Peyer's patch (tissue), 4 donors: ENCODE measurements around the gene CYB561D2. TPM values are rescaled to one million over a fixed set of nuclear protein-coding genes. Genes with fewer than 3 reads are reported as not detected.

Experiments used
- DNase-seq, 3 donors: peaks; one replicate each; pipeline ENCODE4 v3.0.0-alpha.2; 2017 to 2019
- H3K27ac ChIP-seq, 4 donors: fragments of 200-600 bp; sonication (generic); one replicate each; pipeline ENCODE4 v1.5.1; 2016 to 2019
- H3K27me3 ChIP-seq, 2 donors: fragments of 200-600 bp; sonication (generic); one replicate each; pipeline ENCODE4 v1.5.1; 2019
- H3K36me3 ChIP-seq, 3 donors: fragments of 200-600 bp; sonication (generic); one replicate each; pipeline ENCODE4 v1.5.1; 2016 to 2019
- H3K4me1 ChIP-seq, 4 donors: fragments of 200-600 bp; sonication (generic); one replicate each; pipeline ENCODE4 v1.5.1; 2016 to 2019
- H3K4me3 ChIP-seq, 4 donors: fragments of 200-600 bp; sonication (generic); 1 replicate in 3 of 4; 2 replicates in 1 of 4; pipeline ENCODE4 v1.5.1; 2016 to 2019; ENCODE audit warnings: mild to moderate bottlenecking in 1 of 4
- H3K9me3 ChIP-seq, 4 donors: fragments of 200-600 bp; sonication (generic); one replicate each; pipeline ENCODE4 v1.5.1; 2016 to 2019; ENCODE audit warnings: mild to moderate bottlenecking in 1 of 4
- POLR2A ChIP-seq, 2 donors: fragments of 450-650 bp; IDR thresholded peaks; one replicate each; pipeline ENCODE4 v1.5.1; 2017; ENCODE audit warnings: antibody characterized with exemption in 2 of 2, mild to moderate bottlenecking in 2 of 2, moderate library complexity in 2 of 2
- total RNA-seq, 4 donors: library from RNA; depleted of rRNA; stranded (reverse); fragments of >200 nt; gene quantifications; one replicate each; pipeline ENCODE4 v1.1.0, GENCODE V29; 2016
- TF ChIP-seq, protein P1 (sequence below), 6 experiments: fragments of 450-650 bp in 4 of 6; fragments of 200-600 bp in 2 of 6; sonication (generic) in 1 of 6; IDR thresholded peaks; one replicate each; pipeline ENCODE4 v1.5.1; 2017 to 2019; ENCODE audit warnings: antibody characterized with exemption in 6 of 6, mild to moderate bottlenecking in 3 of 6, moderate library complexity in 1 of 6

CYB561D2 gene
- total RNA-seq, 4 donors from 2014 or later, result 22.3 to 69.5 (median 38.6) TPM

- no peak for DNase-seq
- Histone ChIP-seq H3K27me3 (no peaks in the 10 kb centered on the region), H3K36me3 (no peaks in the 10 kb centered on the region), H3K9me3 (no peaks in the 10 kb centered on the region), H3K4me1 (peaks cover 0 to 14% (median 4%) of the 10 kb centered on the region in 4 donors), H3K27ac (no peak overlapping the region), H3K4me3 (no peak overlapping the region)
- no peak for TF ChIP-seq POLR2A (IDR thresholded peaks at IDR 0.05)
- TF ChIP-seq, protein P1, sequence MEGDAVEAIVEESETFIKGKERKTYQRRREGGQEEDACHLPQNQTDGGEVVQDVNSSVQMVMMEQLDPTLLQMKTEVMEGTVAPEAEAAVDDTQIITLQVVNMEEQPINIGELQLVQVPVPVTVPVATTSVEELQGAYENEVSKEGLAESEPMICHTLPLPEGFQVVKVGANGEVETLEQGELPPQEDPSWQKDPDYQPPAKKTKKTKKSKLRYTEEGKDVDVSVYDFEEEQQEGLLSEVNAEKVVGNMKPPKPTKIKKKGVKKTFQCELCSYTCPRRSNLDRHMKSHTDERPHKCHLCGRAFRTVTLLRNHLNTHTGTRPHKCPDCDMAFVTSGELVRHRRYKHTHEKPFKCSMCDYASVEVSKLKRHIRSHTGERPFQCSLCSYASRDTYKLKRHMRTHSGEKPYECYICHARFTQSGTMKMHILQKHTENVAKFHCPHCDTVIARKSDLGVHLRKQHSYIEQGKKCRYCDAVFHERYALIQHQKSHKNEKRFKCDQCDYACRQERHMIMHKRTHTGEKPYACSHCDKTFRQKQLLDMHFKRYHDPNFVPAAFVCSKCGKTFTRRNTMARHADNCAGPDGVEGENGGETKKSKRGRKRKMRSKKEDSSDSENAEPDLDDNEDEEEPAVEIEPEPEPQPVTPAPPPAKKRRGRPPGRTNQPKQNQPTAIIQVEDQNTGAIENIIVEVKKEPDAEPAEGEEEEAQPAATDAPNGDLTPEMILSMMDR (IDR thresholded peaks at IDR 0.05), result peak in 4 of 6 experiments; percentile 5 to 38 (median 35)
Observed at GRCh38 chr3:50388016-50388719, 37.5 kb downstream of the CYB561D2 start.

GRCh38 chr3:50388720-50389413 is 38.2 kb downstream of the CYB561D2 start:
- H3K27ac ChIP-seq, result no peak overlapping the region
- no peaks in the 10 kb centered on the region for H3K36me3 ChIP-seq
- H3K4me1 ChIP-seq, result peaks cover 0 to 14% (median 4%) of the 10 kb centered on the region in 4 donors
- H3K9me3 ChIP-seq, result no peaks in the 10 kb centered on the region
- TF ChIP-seq, protein P1 (IDR thresholded peaks at IDR 0.05), result no peak
- no peak for TF ChIP-seq POLR2A (IDR thresholded peaks at IDR 0.05)
- no peaks in the 10 kb centered on the region for H3K27me3 ChIP-seq
- no peak overlapping the region for H3K4me3 ChIP-seq
- no peak for DNase-seq

GRCh38 chr3:50389414-50389767 is 38.7 kb downstream of the CYB561D2 start:
- TF ChIP-seq POLR2A (IDR thresholded peaks at IDR 0.05), result no peak
- TF ChIP-seq, protein P1 (IDR thresholded peaks at IDR 0.05), result no peak
- Histone ChIP-seq H3K9me3 (no peaks in the 10 kb centered on the region), H3K4me1 (peaks cover 0 to 14% (median 4%) of the 10 kb centered on the region in 4 donors), H3K27me3 (no peaks in the 10 kb centered on the region), H3K4me3 (no peak overlapping the region), H3K27ac (no peak overlapping the region), H3K36me3 (no peaks in the 10 kb centered on the region)
- DNase-seq, result no peak

DNA sequence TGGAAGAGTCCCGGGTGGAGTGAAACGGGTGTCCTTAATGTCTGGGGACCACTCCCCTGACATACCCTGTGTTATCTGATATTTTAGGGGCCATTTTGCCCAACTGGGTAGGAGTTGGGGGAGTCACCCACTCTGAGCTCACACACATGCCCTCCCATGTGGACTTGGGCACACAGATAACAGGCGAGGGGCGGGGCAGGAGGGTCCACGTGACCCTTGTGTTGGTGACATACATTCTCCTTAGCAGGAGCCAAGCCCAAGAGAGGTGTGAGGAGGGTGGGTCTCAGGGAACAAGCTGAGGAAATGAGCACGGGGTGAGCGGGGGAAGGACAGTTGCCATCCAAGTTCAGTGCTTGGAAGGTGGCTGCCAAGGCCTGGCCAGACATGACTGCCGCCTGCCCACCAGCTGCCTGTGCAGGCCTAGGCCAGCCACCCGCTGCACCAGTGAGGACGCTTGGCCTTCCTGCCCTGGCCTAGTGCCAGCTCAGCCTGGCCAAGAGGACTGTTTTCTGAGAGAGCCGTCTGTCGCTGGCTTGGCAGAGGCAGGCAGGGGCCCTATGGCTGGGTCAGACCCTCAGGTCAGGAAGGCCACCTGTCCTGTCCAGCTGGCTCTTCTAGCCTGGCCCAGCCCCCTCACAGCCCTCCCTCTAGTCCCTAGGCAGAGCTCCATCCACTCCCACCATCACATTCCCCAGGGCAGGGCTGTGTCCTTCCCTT is 40.0 kb downstream of the CYB561D2 start:
- Histone ChIP-seq H3K36me3 (no peaks in the 10 kb centered on the region), H3K4me3 (no peak overlapping the region), H3K9me3 (no peaks in the 10 kb centered on the region), H3K27ac (peak overlapping the region in 2 of 4 donors; percentile 51 to 70), H3K27me3 (no peaks in the 10 kb centered on the region), H3K4me1 (peaks cover 0 to 14% (median 4%) of the 10 kb centered on the region in 4 donors)
- TF ChIP-seq, protein P1 (IDR thresholded peaks at IDR 0.05), result no peak
- TF ChIP-seq POLR2A (IDR thresholded peaks at IDR 0.05), result no peak
- DNase-seq, result peak in 2 of 3 donors; percentile 81 to 83

- Histone ChIP-seq H3K4me3 (no peak overlapping the region), H3K27me3 (no peaks in the 10 kb centered on the region), H3K9me3 (no peaks in the 10 kb centered on the region), H3K27ac (no peak overlapping the region), H3K36me3 (no peaks in the 10 kb centered on the region), H3K4me1 (peaks cover 0 to 14% (median 4%) of the 10 kb centered on the region in 4 donors)
- DNase-seq, result peak in 1 of 3 donors; percentile 54
- TF ChIP-seq, protein P1 (IDR thresholded peaks at IDR 0.05), result no peak
- TF ChIP-seq POLR2A (IDR thresholded peaks at IDR 0.05), result no peak
Observed at GRCh38 chr3:50392101-50392715, 41.5 kb downstream of the CYB561D2 start.
